ENCODE results near the gene NOC2L. TPM values are rescaled to one million over a fixed set of nuclear protein-coding genes. Genes with fewer than 3 reads are reported as not detected.
A peak's percentile ranks its signal among the peaks of the same experiment; 100 is the strongest.

Gene NOC2L
- total RNA-seq, 4 donors from 2014 or later, result 45.6 to 61.9 (median 56.3) TPM

GRCh38 chr1:953524-954320 is 5.3 kb downstream of the NOC2L start:
- no peaks in the 10 kb centered on the region for H3K9me3 ChIP-seq
- no peak overlapping the region for H3K27ac ChIP-seq
- H3K27me3 ChIP-seq, result no peaks in the 10 kb centered on the region
- H3K4me1 ChIP-seq, result peaks cover 21% of the 10 kb centered on the region
- no peak overlapping the region for H3K4me3 ChIP-seq
- peaks cover 84% of the 10 kb centered on the region for H3K36me3 ChIP-seq
- no peak for TF ChIP-seq POLR2AphosphoS5 (IDR thresholded peaks at IDR 0.05)
- TF ChIP-seq EP300 (IDR thresholded peaks at IDR 0.05), result no peak
- no peak for TF ChIP-seq CTCF (IDR thresholded peaks at IDR 0.05)
- no peak for TF ChIP-seq POLR2A (IDR thresholded peaks at IDR 0.05)
- 94% methylated on average over 6 of the region's 32 CpGs for WGBS
- no peak for DNase-seq (ENCODE audit: low spot score in 2 of 2)

GRCh38 chr1:952603-953002 is 6.5 kb downstream of the NOC2L start:
- Histone ChIP-seq H3K27ac (no peak overlapping the region), H3K9me3 (no peaks in the 10 kb centered on the region), H3K36me3 (peaks cover 95% of the 10 kb centered on the region), H3K4me3 (no peak overlapping the region), H3K27me3 (no peaks in the 10 kb centered on the region), H3K4me1 (peaks cover 11% of the 10 kb centered on the region)
- WGBS, result 97% methylated on average over 5 of the region's 7 CpGs
- TF ChIP-seq EP300 (IDR thresholded peaks at IDR 0.05) (no peak), CTCF (IDR thresholded peaks at IDR 0.05) (no peak), POLR2AphosphoS5 (IDR thresholded peaks at IDR 0.05) (no peak)
- no peak for DNase-seq (ENCODE audit: low spot score in 2 of 2)

- DNase-seq (ENCODE audit: low spot score in 2 of 2), result no peak
- WGBS, result 91% methylated on average over 10 of the region's 15 CpGs
- no peaks in the 10 kb centered on the region for H3K27me3 ChIP-seq
- H3K4me1 ChIP-seq, result peaks cover 7% of the 10 kb centered on the region
- no peak for TF ChIP-seq EP300 (IDR thresholded peaks at IDR 0.05)
- H3K9me3 ChIP-seq, result no peaks in the 10 kb centered on the region
- no peak overlapping the region for H3K4me3 ChIP-seq
- peaks cover 99% of the 10 kb centered on the region for H3K36me3 ChIP-seq
- no peak overlapping the region for H3K27ac ChIP-seq
Measured at GRCh38 chr1:952201-952600, 6.9 kb downstream of the NOC2L start.

- Histone ChIP-seq H3K9me3 (no peaks in the 10 kb centered on the region), H3K27me3 (no peaks in the 10 kb centered on the region), H3K36me3 (peaks cover 99% of the 10 kb centered on the region), H3K4me1 (no peaks in the 10 kb centered on the region), H3K4me3 (no peak overlapping the region), H3K27ac (no peak overlapping the region)
- TF ChIP-seq POLR2A (IDR thresholded peaks at IDR 0.05) (no peak), CTCF (IDR thresholded peaks at IDR 0.05) (peak in 1 of 2 donors; percentile 10)
- DNase-seq (ENCODE audit: low spot score in 2 of 2), result no peak
- WGBS, result 83% methylated on average over 6 of the region's 6 CpGs
Measured at GRCh38 chr1:951364-951763, 7.7 kb downstream of the NOC2L start.

- no peak overlapping the region for H3K27ac ChIP-seq
- H3K4me1 ChIP-seq, result no peaks in the 10 kb centered on the region
- H3K36me3 ChIP-seq, result peaks cover 99% of the 10 kb centered on the region
- TF ChIP-seq EP300 (IDR thresholded peaks at IDR 0.05) (no peak), CTCF (IDR thresholded peaks at IDR 0.05) (no peak), POLR2AphosphoS5 (IDR thresholded peaks at IDR 0.05) (no peak), POLR2A (IDR thresholded peaks at IDR 0.05) (no peak)
- WGBS, result 94% methylated on average over 11 of the region's 23 CpGs
- no peaks in the 10 kb centered on the region for H3K27me3 ChIP-seq
- DNase-seq (ENCODE audit: low spot score in 2 of 2), result no peak
- H3K9me3 ChIP-seq, result no peaks in the 10 kb centered on the region
- H3K4me3 ChIP-seq, result no peak overlapping the region
Measured at GRCh38 chr1:950881-951280, 8.2 kb downstream of the NOC2L start.

- DNase-seq (ENCODE audit: low spot score in 2 of 2), result no peak
- 90% methylated on average over 7 of the region's 9 CpGs for WGBS
- peaks cover 99% of the 10 kb centered on the region for H3K36me3 ChIP-seq
- no peak for TF ChIP-seq EP300 (IDR thresholded peaks at IDR 0.05)
- no peak for TF ChIP-seq POLR2A (IDR thresholded peaks at IDR 0.05)
- TF ChIP-seq CTCF (IDR thresholded peaks at IDR 0.05), result no peak
- TF ChIP-seq POLR2AphosphoS5 (IDR thresholded peaks at IDR 0.05), result no peak
- no peaks in the 10 kb centered on the region for H3K9me3 ChIP-seq
- no peak overlapping the region for H3K4me3 ChIP-seq
- no peaks in the 10 kb centered on the region for H3K4me1 ChIP-seq
- no peaks in the 10 kb centered on the region for H3K27me3 ChIP-seq
- no peak overlapping the region for H3K27ac ChIP-seq
Measured at GRCh38 chr1:950268-950667, 8.8 kb downstream of the NOC2L start.
